GM12878 (cell line): ENCODE measurements around the gene TMPRSS2. TPM values are rescaled to one million over a fixed set of nuclear protein-coding genes. Genes with fewer than 3 reads are reported as not detected.

ENCODE experiments used
- ATAC-seq: fragments of 200-7000 bp; cut with Tn5 transposase; 3 replicates; pipeline ENCODE4 v1.9.1; 2020; ENCODE audit warnings: mild to moderate bottlenecking, moderate library complexity
- BruUV-seq: library from RNA; stranded (reverse); fragments of 400-500 nt; replicated peaks from 2 replicates; lab custom pipeline; 2021; lab: Mats Ljungman, UMichigan
- CTCF ChIA-PET: fragments of 300-600 bp; sonication (Branson Sonifier 250); formaldehyde crosslinking; extraction: SDS; loops from one replicate; lab custom pipeline; 2021; ENCODE audit warnings: inconsistent platforms; lab: Yijun Ruan, JAX
- POLR2A ChIA-PET: fragments of 350-600 bp; formaldehyde crosslinking; extraction: SDS; loops from one replicate; lab custom pipeline; 2021; ENCODE audit warnings: inconsistent platforms; lab: Charles Lee
- RAD21 ChIA-PET: fragments of 300-600 bp; sonication (Branson Sonifier 250); formaldehyde crosslinking; loops from one replicate; lab custom pipeline; 2023; ENCODE audit warnings: antibody characterized with exemption; ENCODE audit not compliant: unreplicated experiment; lab: Charles Lee
- SMC1A ChIA-PET: fragments of 300-600 bp; sonication (Branson Sonifier 250); formaldehyde crosslinking; loops from one replicate; lab custom pipeline; 2023; ENCODE audit not compliant: unreplicated experiment, uncharacterized antibody; lab: Charles Lee
- DNase-seq: peaks from one replicate; pipeline ENCODE4 v3.0.0-alpha.2; 2011; ENCODE audit warnings: low read depth, low spot score
- FAIRE-seq: peaks from 3 replicates; lab custom pipeline; 2011; peaks lifted over from hg19 to GRCh38; lab: Jason Lieb, UNC
- H2AFZ ChIP-seq: 2 replicates; pipeline ENCODE4 v1.6.0; 2011; ENCODE audit warnings: low read depth, low read length, control low read depth; ENCODE audit not compliant: control insufficient read depth
- H3K27ac ChIP-seq: 2 replicates; pipeline ENCODE4 v1.5.1; 2011; ENCODE audit warnings: control low read depth; ENCODE audit not compliant: control insufficient read depth, insufficient read depth
- H3K27me3 ChIP-seq, 2 experiments: replicated peaks in 1 of 2; 2 replicates each; pipeline versions ENCODE4 v1.6.0 to v1.6.1; 2011; ENCODE audit warnings: low read length in 1 of 2; ENCODE audit not compliant: control insufficient read depth in 2 of 2, insufficient read depth in 2 of 2
- H3K36me3 ChIP-seq, 2 experiments: 2 replicates each; pipeline ENCODE4 v1.5.1; 2011; ENCODE audit warnings: low read length in 1 of 2; ENCODE audit not compliant: control insufficient read depth in 2 of 2, insufficient read depth in 2 of 2
- H3K4me1 ChIP-seq: 2 replicates; pipeline ENCODE4 v1.6.1; 2011; ENCODE audit warnings: mild to moderate bottlenecking, low read length, moderate library complexity, mixed read lengths; ENCODE audit not compliant: control insufficient read depth, insufficient read depth
- H3K4me2 ChIP-seq: 2 replicates; pipeline ENCODE4 v1.6.0; 2011; ENCODE audit warnings: control low read depth; ENCODE audit not compliant: control insufficient read depth, insufficient read depth
- H3K4me3 ChIP-seq: fragments of 200-600 bp; sonication (generic); 2 replicates; pipeline ENCODE4 v1.5.1; 2016
- H3K79me2 ChIP-seq: 2 replicates; pipeline ENCODE4 v1.6.0; 2011; ENCODE audit warnings: low read length; ENCODE audit not compliant: control insufficient read depth, insufficient read depth
- H3K9ac ChIP-seq: 2 replicates; pipeline ENCODE4 v1.8.0; 2011; ENCODE audit warnings: low read length, control low read depth, mixed read lengths; ENCODE audit not compliant: control insufficient read depth, insufficient read depth
- H3K9me3 ChIP-seq: replicated peaks from 3 replicates; pipeline ENCODE4 v1.5.1; 2011; ENCODE audit warnings: mild to moderate bottlenecking, low read length; ENCODE audit not compliant: control insufficient read depth, insufficient read depth
- H4K20me1 ChIP-seq: 2 replicates; pipeline ENCODE4 v1.6.0; 2011; ENCODE audit not compliant: control insufficient read depth, insufficient read depth
- BHLHE40 ChIP-seq, 2 experiments: fragments of 450-650 bp in 1 of 2; IDR thresholded peaks; 2 replicates each; pipeline ENCODE4 v1.6.1; 2011 to 2017; ENCODE audit warnings: low read depth in 2 of 2, borderline replicate concordance in 1 of 2, improper control_type of control experiment in 1 of 2, low read length in 1 of 2, mild to moderate bottlenecking in 1 of 2
- CBFB ChIP-seq: IDR thresholded peaks from 2 replicates; pipeline ENCODE4 v1.6.1; 2016; ENCODE audit warnings: antibody characterized with exemption, low read depth
- FOXK2 ChIP-seq: fragments of 450-650 bp; IDR thresholded peaks from 2 replicates; pipeline ENCODE4 v1.6.1; 2017; ENCODE audit warnings: mild to moderate bottlenecking, moderate library complexity
- FOXM1 ChIP-seq: IDR thresholded peaks from 2 replicates; pipeline ENCODE4 v1.6.1; 2012; ENCODE audit warnings: low read depth, mild to moderate bottlenecking, inconsistent platforms, low read length, moderate library complexity
- JUNB ChIP-seq: IDR thresholded peaks from 2 replicates; pipeline ENCODE4 v1.6.1; 2016; ENCODE audit warnings: antibody characterized with exemption, mild to moderate bottlenecking
- NFXL1 ChIP-seq: fragments of 450-650 bp; IDR thresholded peaks from 2 replicates; pipeline ENCODE4 v1.6.1; 2017; ENCODE audit warnings: antibody characterized with exemption, mild to moderate bottlenecking, borderline replicate concordance
- PAX8 ChIP-seq: fragments of 450-650 bp; IDR thresholded peaks from 2 replicates; pipeline ENCODE4 v1.6.1; 2017; ENCODE audit warnings: mild to moderate bottlenecking, moderate library complexity
- RUNX3 ChIP-seq: IDR thresholded peaks from 2 replicates; pipeline ENCODE4 v1.6.1; 2012; ENCODE audit warnings: low read length, inconsistent platforms
- TCF3 ChIP-seq: IDR thresholded peaks from 2 replicates; pipeline ENCODE4 v1.6.1; 2012; ENCODE audit warnings: low read depth, mild to moderate bottlenecking, low read length, borderline replicate concordance; ENCODE audit not compliant: insufficient read depth
- ZNF217 ChIP-seq: fragments of 450-650 bp; IDR thresholded peaks from 2 replicates; pipeline ENCODE4 v1.6.1; 2017; ENCODE audit warnings: antibody characterized with exemption, mild to moderate bottlenecking
- WGBS: methylation state at CpG from one replicate; pipeline ENCODE4 v1.1.6; 2016; ENCODE audit warnings: low lambda C conversion rate; ENCODE audit not compliant: insufficient replicate concordance, insufficient coverage; ENCODE audit errors: missing lambda C conversion rate; 5-methylcytosine and 5-hydroxymethylcytosine counted together
- in situ Hi-C: fragments of 300-500 bp; cut with MboI; formaldehyde crosslinking; loops from 9 replicates; pipeline ENCODE4 v1.14.3; 2018; ENCODE audit warnings: mixed read lengths
- intact Hi-C: fragments of 100-400 bp; cut with micrococcal nuclease; formaldehyde crosslinking; loops from one replicate; pipeline ENCODE4 v1.14.2; 2022; ENCODE audit not compliant: unreplicated experiment
- polyA plus RNA-seq, 11 experiments: library from polyadenylated mRNA; depleted of rRNA in 4 of 11; unstranded in 6 of 11; stranded (reverse) in 5 of 11; fragments of >200 nt; fragmentation: Nextera tagmentation in 4 of 11; fragmentation: Illumina TruSeq in 1 of 11; extraction: Ambion mirVana in 4 of 11; extraction: Trizol in 1 of 11; gene quantifications; 1 replicate in 1 of 11; 2 replicates in 10 of 11; pipeline versions ENCODE4 v1.2.1 to v1.2.3, GENCODE V29; 2011 to 2016; ENCODE audit warnings: inconsistent platforms in 2 of 11, missing spikeins in 2 of 11, low read depth in 1 of 11
- total RNA-seq, 4 experiments: library from RNA; depleted of rRNA in 3 of 4; stranded (reverse); fragments of >200 nt in 3 of 4; fragmentation: Illumina TruSeq in 1 of 4; extraction: Trizol in 1 of 4; gene quantifications; 2 replicates each; pipeline versions ENCODE4 v1.2.1 to v1.2.3, GENCODE V29; 2013 to 2021
- TF ChIP-seq, protein P1 (sequence below): IDR thresholded peaks from 2 replicates; pipeline ENCODE4 v1.6.1; 2012; ENCODE audit warnings: low read depth, low read length, improper control_type of control experiment
- TF ChIP-seq, protein P2 (sequence below): fragments of 450-650 bp; IDR thresholded peaks from 2 replicates; pipeline ENCODE4 v1.6.1; 2014; ENCODE audit warnings: mild to moderate bottlenecking

Gene TMPRSS2
- total and polyA plus RNA-seq, 10 of the 15 experiments (the other 5 are each of a cell fraction or from before 2014, with no cell fraction given), result 0.19 to 0.26 TPM; not detected in 8

DNA sequence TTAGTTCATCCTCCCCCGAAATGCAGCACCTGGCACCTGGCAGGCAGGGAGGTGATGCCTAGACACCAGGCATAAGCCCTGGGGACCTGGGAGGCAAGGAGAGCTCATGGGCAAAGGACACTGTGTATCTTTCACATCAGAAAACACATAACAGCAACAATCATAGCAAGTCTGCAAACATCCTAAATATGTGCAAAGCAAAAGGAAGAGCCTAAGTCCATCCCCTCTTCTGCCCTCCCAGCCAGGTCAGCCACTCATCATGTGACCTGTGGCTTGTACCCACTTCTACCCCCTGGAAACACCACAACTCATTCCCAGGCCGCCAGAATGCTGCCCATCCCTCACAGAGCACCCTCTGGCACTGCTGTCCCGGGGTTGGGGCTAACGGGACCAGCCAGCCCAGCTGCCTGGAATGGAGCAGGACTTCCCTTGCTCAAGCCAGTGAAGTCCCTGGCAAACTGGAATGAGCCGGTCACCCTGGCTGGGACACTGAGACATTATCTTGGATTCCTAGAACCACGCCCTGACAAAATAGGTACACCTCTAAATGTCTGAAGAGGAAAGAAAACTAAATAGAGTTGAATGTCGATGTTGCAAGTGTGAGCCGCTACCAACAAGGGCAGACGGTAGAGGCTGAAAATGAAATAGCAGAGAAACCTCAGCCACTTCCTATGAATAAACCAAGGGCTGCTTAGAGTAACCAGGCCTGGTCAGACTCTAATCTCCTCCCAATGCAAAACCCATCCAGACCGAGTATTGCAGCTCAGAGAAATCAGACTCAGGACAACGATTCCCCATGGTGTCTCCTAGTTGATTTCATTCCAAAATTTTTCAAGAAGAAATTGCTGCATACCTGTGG lies 29.4 kb downstream of the TMPRSS2 start:
- no peak overlapping the region for H3K4me2 ChIP-seq
- no TSS peak for BruUV-seq
- FAIRE-seq, result peak; percentile 35

DNA sequence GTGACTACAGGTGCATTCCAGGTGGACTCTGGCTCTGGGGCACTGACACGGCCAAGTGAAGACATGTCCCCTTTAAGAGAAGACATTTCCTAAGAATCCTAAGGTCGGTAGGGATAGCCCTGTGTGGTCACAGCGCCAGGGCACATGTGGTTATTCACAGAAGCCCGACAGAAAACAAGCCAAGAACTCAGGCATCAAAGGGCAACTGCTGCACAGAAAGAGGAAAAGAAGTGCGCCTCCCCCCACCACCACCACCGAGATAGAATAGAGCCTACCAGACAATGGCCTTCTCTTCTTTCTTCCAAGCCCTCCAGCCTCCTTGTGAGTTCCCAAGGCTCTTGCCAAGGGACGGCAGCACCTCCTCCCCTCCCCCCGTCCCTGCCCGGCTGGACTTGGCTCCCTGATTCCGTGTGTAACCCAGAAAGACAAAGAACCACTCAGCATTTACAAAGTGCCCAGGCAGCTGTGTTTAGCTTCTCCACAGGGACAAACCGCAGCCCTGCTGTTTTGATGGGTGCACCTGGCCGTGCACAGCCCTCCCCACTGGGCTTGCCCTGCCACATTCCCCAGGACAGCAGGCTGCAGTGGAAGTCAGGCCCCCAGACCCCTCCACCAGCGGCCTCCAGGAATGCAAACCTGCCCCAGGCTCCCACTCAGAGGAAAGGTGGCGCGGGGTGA lies 30.2 kb downstream of the TMPRSS2 start:
- peak; percentile 33 for ATAC-seq
- RAD21 ChIA-PET, result no interaction called here
- H3K9ac ChIP-seq, result no peak overlapping the region
- TF ChIP-seq FOXM1 (no peak), NFXL1 (no peak), RUNX3 (no peak), BHLHE40 (IDR thresholded peaks at IDR 0.05; ENCODE audit: borderline replicate concordance in 1 of 2, low read depth in 2 of 2, low read length in 1 of 2) (no peak), TCF3 (no peak), ZNF217 (no peak), JUNB (no peak), PAX8 (no peak), FOXK2 (no peak)
- TF ChIP-seq, protein P1, sequence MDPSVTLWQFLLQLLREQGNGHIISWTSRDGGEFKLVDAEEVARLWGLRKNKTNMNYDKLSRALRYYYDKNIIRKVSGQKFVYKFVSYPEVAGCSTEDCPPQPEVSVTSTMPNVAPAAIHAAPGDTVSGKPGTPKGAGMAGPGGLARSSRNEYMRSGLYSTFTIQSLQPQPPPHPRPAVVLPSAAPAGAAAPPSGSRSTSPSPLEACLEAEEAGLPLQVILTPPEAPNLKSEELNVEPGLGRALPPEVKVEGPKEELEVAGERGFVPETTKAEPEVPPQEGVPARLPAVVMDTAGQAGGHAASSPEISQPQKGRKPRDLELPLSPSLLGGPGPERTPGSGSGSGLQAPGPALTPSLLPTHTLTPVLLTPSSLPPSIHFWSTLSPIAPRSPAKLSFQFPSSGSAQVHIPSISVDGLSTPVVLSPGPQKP, result no peak

More for the DNA sequence above, 29.4 kb downstream of the TMPRSS2 start:
- H4K20me1 ChIP-seq, result no peaks in the 10 kb centered on the region
- POLR2A ChIA-PET, result no interaction called here
- no peak for ATAC-seq
- intact Hi-C loops, result no loop called here
- H3K36me3 ChIP-seq, result no peaks in the 10 kb centered on the region
- H2AFZ ChIP-seq, result no peak overlapping the region
- H3K27ac ChIP-seq, result no peak overlapping the region
- 0 out of 2 replicates have a peak, but pooled peaks cover 3% of the 10 kb centered on the region for H3K4me1 ChIP-seq
- TF ChIP-seq, protein P2, sequence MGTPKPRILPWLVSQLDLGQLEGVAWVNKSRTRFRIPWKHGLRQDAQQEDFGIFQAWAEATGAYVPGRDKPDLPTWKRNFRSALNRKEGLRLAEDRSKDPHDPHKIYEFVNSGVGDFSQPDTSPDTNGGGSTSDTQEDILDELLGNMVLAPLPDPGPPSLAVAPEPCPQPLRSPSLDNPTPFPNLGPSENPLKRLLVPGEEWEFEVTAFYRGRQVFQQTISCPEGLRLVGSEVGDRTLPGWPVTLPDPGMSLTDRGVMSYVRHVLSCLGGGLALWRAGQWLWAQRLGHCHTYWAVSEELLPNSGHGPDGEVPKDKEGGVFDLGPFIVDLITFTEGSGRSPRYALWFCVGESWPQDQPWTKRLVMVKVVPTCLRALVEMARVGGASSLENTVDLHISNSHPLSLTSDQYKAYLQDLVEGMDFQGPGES, result no peak
- no peak for TF ChIP-seq CBFB
- H3K4me3 ChIP-seq, result no peak overlapping the region
- no peaks in the 10 kb centered on the region for H3K9me3 ChIP-seq
- DNase-seq, result no peak
- H3K79me2 ChIP-seq, result no peaks in the 10 kb centered on the region
- SMC1A ChIA-PET, result no interaction called here
- CTCF ChIA-PET, result no interaction called here
- no peak overlapping the region for H3K9ac ChIP-seq
- 65% methylated on average over 11 of the region's 11 CpGs for WGBS
- in situ Hi-C loops, result no loop called here
- RAD21 ChIA-PET, result no interaction called here
- H3K27me3 ChIP-seq, result no peaks in the 10 kb centered on the region

More for the DNA sequence above, 30.2 kb downstream of the TMPRSS2 start:
- Histone ChIP-seq H3K4me3 (no peak overlapping the region), H3K9me3 (no peaks in the 10 kb centered on the region), H3K4me1 (0 out of 2 replicates have a peak, but pooled peaks cover 3% of the 10 kb centered on the region), H3K4me2 (0 out of 2 replicates have a peak overlapping the region, but pooled peaks have one; percentile 3), H4K20me1 (no peaks in the 10 kb centered on the region), H3K36me3 (no peaks in the 10 kb centered on the region), H2AFZ (no peak overlapping the region), H3K27me3 (no peaks in the 10 kb centered on the region), H3K27ac (no peak overlapping the region), H3K79me2 (no peaks in the 10 kb centered on the region)
- in situ Hi-C loops, result no loop called here
- ChIA-PET POLR2A (no interaction called here), CTCF (no interaction called here), SMC1A (no interaction called here)
- intact Hi-C loops, result no loop called here
- no TSS peak for BruUV-seq
- DNase-seq (no peak), FAIRE-seq (no peak)
- WGBS, result 31% methylated on average over 15 of the region's 15 CpGs
